Amygdala (tissue), 56 donors: Measurements from ENCODE around the gene MIB1.

Source experiments
- DNase-seq, 56 donors: peaks; one replicate each; lab custom pipeline; 2025; lab: John Stamatoyannopoulos, UW

MIB1 gene

GRCh38 chr18:21864386-21864785, 123.8 kb downstream of the MIB1 start:
- DNase-seq = no peak

DNA sequence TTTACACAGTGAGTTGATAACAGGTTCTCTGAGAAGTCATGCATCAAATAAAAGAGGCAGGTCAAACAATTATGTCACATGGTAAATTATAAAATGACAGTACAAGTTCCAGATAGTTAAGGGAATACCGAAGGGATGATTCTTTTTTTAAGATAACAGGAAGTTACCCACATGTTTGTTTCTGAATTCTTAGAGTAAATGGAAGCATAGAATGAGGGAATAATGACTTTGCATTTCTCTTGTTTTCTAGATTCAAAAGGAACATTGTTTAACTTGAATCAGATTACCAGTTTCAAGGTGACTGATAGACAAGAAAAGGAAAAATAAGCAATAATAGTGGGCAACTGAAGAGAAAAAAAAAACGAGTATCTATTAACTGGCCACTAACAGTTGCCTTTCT, 124.5 kb downstream of the MIB1 start:
- DNase-seq = no peak

GRCh38 chr18:21868770-21869169, 128.2 kb downstream of the MIB1 start:
- DNase-seq = no peak

- DNase-seq = no peak
Measured at GRCh38 chr18:21889570-21889969, 149.0 kb downstream of the MIB1 start.

DNA sequence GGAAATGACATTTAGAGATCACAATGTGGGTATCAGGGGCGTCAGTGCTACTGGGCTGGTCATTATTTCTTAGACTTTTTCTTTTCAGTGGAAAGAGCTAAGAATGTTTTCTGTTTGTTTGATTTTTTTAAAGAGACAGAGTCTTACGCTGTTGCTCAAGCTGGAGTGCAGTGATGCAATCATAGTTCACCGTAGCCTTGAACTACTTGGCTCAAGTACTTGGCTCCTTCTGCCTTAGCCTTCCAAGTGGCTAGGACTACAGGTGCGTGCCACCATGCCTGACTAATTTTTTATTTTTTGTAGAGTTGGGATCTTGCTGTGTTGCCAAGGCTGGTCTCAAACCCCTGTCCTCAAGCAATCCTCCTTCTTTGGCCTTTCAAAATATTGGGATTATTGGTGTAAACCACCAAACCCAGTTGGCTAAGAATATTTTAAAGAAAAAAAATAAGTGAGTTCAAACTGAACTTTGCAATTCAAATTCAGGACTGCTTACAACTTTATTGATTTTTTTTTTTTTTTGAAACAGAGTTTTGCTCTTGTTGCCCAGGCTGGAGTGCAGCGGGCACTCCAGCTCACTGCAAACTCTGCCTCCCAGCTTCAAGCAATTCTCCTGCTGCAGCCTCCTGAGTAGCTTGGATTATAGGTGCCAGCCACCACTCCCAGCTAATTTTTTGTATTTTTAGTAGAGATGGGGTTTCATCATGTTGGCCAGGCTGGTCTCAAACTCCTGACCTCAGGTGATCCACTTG, 154.2 kb downstream of the MIB1 start:
- DNase-seq = no peak

- DNase-seq = no peak
Measured at GRCh38 chr18:21896732-21897336, 156.2 kb downstream of the MIB1 start.

DNA sequence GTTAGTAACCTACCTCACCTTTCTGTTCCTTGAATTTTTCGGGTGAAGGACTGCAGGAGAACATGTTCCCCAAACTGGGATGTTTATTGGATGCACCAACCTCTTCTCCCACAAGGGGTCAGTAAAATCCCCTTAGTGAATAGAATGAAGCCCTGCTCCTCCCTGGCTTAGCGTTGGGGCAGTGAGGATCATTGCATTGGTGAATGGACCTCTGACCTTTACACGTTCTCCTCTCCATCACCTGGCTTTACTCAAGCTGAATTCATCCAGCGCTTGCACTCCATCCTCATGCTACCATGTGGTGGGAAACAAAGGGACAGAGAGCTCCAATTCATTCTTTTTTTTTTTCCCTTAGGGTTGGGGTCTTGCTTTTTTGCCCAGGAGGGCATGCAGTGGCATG, 157.2 kb downstream of the MIB1 start:
- DNase-seq = peak in 9 of 56 donors; percentile 1 to 46 (median 4)

DNA sequence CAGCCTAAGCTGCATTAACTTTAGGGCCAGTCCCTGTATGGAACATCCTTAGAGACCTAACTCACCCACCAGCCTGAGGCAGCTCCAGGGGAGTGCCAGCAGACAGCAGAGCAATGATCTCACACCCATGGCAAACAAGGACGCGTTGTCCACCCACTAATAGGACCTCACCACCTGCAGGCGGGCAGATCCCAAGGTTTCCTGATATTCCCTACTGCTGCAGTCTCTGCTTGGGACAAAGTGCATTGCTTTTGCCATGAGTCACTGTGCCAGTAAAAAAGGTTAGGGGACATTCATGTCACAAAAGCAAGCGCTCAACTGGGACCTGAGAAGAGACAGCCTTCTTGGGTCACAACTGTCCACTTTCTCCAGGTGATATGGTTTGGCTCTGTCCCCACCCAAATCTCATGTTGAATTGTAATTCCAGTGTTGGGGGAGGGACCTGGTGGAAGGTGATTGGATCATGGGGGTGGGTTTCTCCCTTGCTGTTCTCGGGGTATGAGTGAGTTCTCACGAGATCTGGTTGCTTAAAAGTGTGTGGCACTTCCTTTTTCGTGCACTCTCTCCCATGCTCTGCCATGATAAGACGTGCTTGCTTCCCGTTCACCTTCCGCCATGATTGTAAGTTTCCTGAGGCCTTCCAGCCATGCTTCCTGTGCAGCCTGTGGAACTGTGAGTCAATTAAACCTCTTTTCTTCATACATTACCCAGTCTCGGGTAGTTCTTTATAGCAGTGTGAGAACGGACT, 160.2 kb downstream of the MIB1 start:
- DNase-seq = no peak

- no peak for DNase-seq
Measured at GRCh38 chr18:21901423-21901945, 160.9 kb downstream of the MIB1 start.

DNA sequence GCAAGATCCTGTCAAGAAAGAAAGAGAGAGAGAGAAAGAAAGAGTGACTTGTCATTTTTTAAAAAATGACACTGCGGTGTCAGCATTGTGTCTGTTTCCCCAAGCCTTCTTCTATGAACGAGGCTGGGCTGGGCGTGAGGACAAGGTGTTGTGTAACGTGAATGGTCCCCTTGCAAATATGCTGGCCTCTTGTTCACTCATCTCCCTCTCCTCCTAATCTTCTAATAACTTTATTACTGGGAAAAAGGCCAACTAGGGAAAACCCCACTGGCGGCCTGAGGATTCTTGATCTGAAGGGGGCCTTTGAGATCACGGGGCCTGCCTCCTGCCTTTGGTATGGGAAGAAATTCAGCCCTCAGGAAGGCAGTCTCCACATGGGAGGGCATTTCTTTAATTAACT, 163.1 kb downstream of the MIB1 start:
- no peak for DNase-seq

DNA sequence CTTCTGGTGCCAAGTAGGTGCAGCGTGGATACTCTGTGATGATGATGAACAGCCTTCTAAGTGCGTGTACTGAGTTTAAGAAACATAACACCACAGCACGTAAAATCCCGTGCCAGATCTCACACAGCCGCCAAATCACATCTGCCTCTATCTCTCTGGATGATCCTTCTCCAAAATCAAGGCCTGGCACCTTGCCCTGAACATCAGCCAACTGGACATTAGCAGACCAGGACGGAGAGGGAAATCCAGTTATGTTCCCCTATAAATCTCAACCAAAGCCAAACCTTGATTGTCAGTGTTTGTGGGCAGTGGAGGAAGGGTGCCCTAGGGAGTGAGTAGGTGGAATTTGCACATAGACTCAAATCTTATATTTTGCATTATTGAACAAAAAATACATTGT, 164.3 kb downstream of the MIB1 start:
- no peak for DNase-seq

DNA sequence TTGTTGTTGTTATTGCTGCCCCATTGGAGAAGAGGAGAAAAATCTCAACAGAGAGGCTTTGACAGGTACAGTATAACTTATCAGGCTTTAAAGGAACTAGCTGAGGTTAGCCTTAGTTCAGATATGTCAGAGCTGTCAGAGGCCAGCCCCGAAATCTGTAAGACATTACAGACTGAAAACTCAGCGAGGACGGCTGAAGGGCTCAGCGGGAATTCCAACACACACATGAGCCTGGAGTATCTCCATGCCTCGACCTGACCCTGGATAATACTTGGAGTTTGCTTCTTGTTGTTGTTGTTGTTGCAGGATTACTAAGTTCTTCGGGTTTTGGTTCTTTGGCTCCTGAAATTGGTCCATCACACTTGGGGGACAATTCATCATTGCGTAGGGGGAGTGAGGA, 166.9 kb downstream of the MIB1 start:
- DNase-seq = no peak

- DNase-seq = no peak
Measured at GRCh38 chr18:21908711-21909110, 168.1 kb downstream of the MIB1 start.

- DNase-seq = no peak
Measured at GRCh38 chr18:21910906-21911305, 170.3 kb downstream of the MIB1 start.

DNA sequence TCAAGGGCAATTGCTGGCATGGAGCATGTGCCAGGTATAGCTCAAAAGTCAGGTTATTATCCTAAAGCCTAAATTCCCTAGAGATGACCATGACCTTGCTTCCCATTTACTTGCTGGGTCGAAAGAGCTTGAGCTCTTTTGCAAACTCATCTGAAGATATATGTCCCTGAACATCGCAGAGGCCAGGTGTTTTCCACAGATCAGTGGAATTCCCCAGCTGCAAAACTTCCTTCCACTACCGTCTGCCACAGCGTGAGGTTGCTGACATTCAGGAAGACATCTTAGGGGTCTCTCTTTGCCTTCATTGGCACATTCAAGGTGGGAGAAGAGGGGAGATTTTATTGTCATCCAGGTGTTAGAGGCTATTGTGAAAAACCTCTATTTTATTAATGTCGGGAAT, 171.0 kb downstream of the MIB1 start:
- DNase-seq = no peak

DNA sequence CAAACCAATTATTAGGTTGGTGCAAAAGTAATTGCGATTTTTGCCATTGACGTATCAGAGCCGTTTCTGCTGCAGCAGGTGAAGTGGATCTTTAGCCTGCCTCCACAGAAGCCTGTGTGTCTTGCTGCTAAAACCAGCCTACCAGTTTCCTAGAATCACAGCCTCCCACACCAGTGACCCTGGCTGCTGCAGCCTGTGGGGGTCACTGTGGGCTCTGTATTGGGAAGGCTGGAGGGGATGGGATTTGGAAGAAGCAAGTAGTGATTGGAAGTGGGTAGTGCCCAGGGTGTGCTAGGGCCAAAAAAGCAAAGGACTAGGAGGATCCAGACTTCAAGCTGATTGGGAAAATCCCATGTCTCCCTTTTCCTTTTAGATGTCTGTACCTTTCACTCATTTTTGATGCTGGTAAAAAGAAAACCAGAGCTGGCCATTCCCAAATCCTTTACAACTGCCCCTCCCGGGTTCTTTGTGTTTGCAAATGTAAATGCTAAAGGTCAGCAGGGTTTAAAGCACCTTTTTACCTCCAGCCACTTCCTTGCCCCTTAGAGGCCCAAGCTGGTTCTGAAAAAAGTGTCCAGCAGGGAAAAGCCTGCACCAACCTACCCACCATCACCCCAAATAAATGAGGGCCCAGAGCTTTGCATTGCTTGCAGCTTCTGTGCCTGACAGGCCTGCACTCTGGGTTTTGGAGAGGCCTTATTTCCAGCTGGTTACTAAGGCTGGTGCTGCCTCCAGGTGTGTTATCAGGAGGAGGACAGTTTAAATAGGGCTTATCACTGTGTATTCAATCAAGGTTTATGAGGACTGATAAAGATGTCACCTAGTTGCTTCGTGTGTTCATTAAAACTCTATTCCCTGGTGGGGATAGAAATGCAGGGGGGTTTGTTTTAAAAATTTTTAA, 172.0 kb downstream of the MIB1 start:
- DNase-seq = no peak

GRCh38 chr18:21914739-21915319, 174.2 kb downstream of the MIB1 start:
- DNase-seq = peak in 1 of 56 donors; percentile 3

- no peak for DNase-seq
Measured at GRCh38 chr18:21915546-21915945, 175.0 kb downstream of the MIB1 start.

- no peak for DNase-seq
Measured at GRCh38 chr18:21916594-21916993, 176.0 kb downstream of the MIB1 start.

- no peak for DNase-seq
Measured at GRCh38 chr18:21918693-21919092, 178.1 kb downstream of the MIB1 start.
